HEK293 (cell line): Measurements from ENCODE around the gene PLCG1.

ENCODE experiments used
- CTCF ChIA-PET: fragments of 350-600 bp; formaldehyde crosslinking; extraction: SDS; loops from one replicate; lab custom pipeline; 2021; ENCODE audit warnings: antibody characterized with exemption; lab: Yijun Ruan, JAX
- POLR2A ChIA-PET: fragments of 300-600 bp; formaldehyde crosslinking; extraction: SDS; loops from one replicate; lab custom pipeline; 2020; ENCODE audit warnings: antibody characterized with exemption, inconsistent platforms; lab: Yijun Ruan, JAX
- H3K27ac ChIP-seq: fragments of 200-500 bp; sonication (Bioruptor generic); 2 replicates; pipeline ENCODE4 v1.5.1; 2014; ENCODE audit warnings: low read depth, low read length, control low read depth, inconsistent platforms; ENCODE audit errors: extremely low read depth
- H3K36me3 ChIP-seq, 2 experiments: fragments of 200-500 bp in 1 of 2; sonication (Bioruptor generic) in 1 of 2; 1 replicate in 1 of 2; 2 replicates in 1 of 2; pipeline ENCODE4 v1.5.1; 2014 to 2017; ENCODE audit warnings: inconsistent platforms in 2 of 2, low read length in 2 of 2; ENCODE audit not compliant: control insufficient read depth in 2 of 2, insufficient read depth in 1 of 2
- H3K4me1 ChIP-seq: fragments of 200-500 bp; sonication (Bioruptor generic); 2 replicates; pipeline ENCODE4 v1.5.1; 2014; ENCODE audit warnings: mild to moderate bottlenecking, low read length, inconsistent platforms; ENCODE audit not compliant: control insufficient read depth, insufficient read depth
- H3K4me3 ChIP-seq: 2 replicates; pipeline ENCODE4 v1.5.1; 2011; ENCODE audit warnings: low read depth, mild to moderate bottlenecking, control low read depth, low read length, moderate library complexity
- H3K9me3 ChIP-seq: fragments of 200-500 bp; sonication (Bioruptor generic); 2 replicates; pipeline ENCODE4 v1.5.1; 2014; ENCODE audit warnings: low read depth, low read length, inconsistent platforms; ENCODE audit not compliant: control insufficient read depth, insufficient read depth
- BCL11B ChIP-seq: fragments of 450-650 bp; formaldehyde crosslinking; IDR thresholded peaks from 2 replicates; pipeline ENCODE4 v1.5.1; 2016; ENCODE audit warnings: low read depth, missing biosample characterization, missing genetic modification characterization
- GLI2 ChIP-seq: fragments of 450-650 bp; formaldehyde crosslinking; IDR thresholded peaks from 2 replicates; pipeline ENCODE4; 2017; ENCODE audit warnings: missing biosample characterization, missing genetic modification characterization, low read depth, borderline replicate concordance
- ZNF10 ChIP-seq: fragments of 450-650 bp; formaldehyde crosslinking; IDR thresholded peaks from 2 replicates; pipeline ENCODE4 v1.5.1; 2017; ENCODE audit warnings: missing biosample characterization, missing genetic modification characterization
- ZNF175 ChIP-seq: fragments of 450-650 bp; formaldehyde crosslinking; IDR thresholded peaks from 2 replicates; pipeline ENCODE4 v1.5.1; 2016; ENCODE audit warnings: missing biosample characterization, missing genetic modification characterization
- ZNF341 ChIP-seq: fragments of 450-650 bp; formaldehyde crosslinking; IDR thresholded peaks from 2 replicates; pipeline ENCODE4; 2016; ENCODE audit warnings: low read depth, missing biosample characterization, missing genetic modification characterization
- ZNF354C ChIP-seq: fragments of 450-650 bp; formaldehyde crosslinking; IDR thresholded peaks from 2 replicates; pipeline ENCODE4 v1.5.1; 2016; ENCODE audit warnings: missing biosample characterization, missing genetic modification characterization, low read depth, borderline replicate concordance
- ZNF510 ChIP-seq: fragments of 450-650 bp; formaldehyde crosslinking; IDR thresholded peaks from 2 replicates; pipeline ENCODE4 v1.5.1; 2018; ENCODE audit warnings: mild to moderate bottlenecking, missing genetic modification characterization, missing biosample characterization; ENCODE audit not compliant: insufficient replicate concordance
- ZNF529 ChIP-seq: fragments of 450-650 bp; formaldehyde crosslinking; IDR thresholded peaks from 2 replicates; pipeline ENCODE4 v1.5.1; 2017; ENCODE audit warnings: missing genetic modification characterization, missing biosample characterization; ENCODE audit not compliant: insufficient replicate concordance
- ZNF747 ChIP-seq: fragments of 450-650 bp; formaldehyde crosslinking; IDR thresholded peaks from 2 replicates; pipeline ENCODE4 v1.5.1; 2016; ENCODE audit warnings: missing biosample characterization, missing genetic modification characterization
- ZSCAN16 ChIP-seq: fragments of 450-650 bp; formaldehyde crosslinking; IDR thresholded peaks from 2 replicates; pipeline ENCODE4 v1.5.1; 2016; ENCODE audit warnings: missing biosample characterization, missing genetic modification characterization
- TF ChIP-seq, protein P1 (sequence below): fragments of 450-650 bp; formaldehyde crosslinking; IDR thresholded peaks from 2 replicates; pipeline ENCODE4 v1.5.1; 2016; ENCODE audit warnings: missing biosample characterization, missing genetic modification characterization
- TF ChIP-seq, protein P2 (sequence below): fragments of 450-650 bp; formaldehyde crosslinking; IDR thresholded peaks from 2 replicates; pipeline ENCODE4 v1.5.1; 2016; ENCODE audit warnings: missing biosample characterization, missing genetic modification characterization

Gene PLCG1

DNA sequence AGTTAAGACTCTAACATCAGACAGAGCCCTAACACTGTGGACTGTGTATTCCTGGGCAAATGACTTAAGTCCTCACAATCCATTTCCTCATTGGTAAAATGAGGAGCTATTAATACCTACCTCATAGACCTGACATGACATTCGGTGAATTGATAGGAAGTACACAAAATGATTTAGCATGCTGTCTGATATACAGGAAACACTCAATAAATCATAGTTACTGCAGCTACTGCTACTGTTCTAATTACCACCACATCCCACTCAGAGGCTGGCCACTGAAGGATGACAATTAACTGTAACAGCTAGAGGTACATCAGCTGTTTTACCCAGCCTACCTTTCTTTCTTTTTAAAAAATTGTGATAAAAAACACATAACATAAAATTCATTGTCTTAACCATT, 87.7 kb downstream of the PLCG1 start (continued):
- TF ChIP-seq, protein P1, sequence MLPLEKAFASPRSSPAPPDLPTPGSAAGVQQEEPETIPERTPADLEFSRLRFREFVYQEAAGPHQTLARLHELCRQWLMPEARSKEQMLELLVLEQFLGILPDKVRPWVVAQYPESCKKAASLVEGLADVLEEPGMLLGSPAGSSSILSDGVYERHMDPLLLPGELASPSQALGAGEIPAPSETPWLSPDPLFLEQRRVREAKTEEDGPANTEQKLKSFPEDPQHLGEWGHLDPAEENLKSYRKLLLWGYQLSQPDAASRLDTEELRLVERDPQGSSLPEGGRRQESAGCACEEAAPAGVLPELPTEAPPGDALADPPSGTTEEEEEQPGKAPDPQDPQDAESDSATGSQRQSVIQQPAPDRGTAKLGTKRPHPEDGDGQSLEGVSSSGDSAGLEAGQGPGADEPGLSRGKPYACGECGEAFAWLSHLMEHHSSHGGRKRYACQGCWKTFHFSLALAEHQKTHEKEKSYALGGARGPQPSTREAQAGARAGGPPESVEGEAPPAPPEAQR (tag by site-specific recombination): no peak
- TF ChIP-seq ZSCAN16 (tag by site-specific recombination) (no peak), ZNF510 (tag by site-specific recombination) (no peak), ZNF175 (no peak), ZNF10 (tag by site-specific recombination) (no peak), ZNF341 (tag by site-specific recombination) (no peak)
- TF ChIP-seq, protein P2, sequence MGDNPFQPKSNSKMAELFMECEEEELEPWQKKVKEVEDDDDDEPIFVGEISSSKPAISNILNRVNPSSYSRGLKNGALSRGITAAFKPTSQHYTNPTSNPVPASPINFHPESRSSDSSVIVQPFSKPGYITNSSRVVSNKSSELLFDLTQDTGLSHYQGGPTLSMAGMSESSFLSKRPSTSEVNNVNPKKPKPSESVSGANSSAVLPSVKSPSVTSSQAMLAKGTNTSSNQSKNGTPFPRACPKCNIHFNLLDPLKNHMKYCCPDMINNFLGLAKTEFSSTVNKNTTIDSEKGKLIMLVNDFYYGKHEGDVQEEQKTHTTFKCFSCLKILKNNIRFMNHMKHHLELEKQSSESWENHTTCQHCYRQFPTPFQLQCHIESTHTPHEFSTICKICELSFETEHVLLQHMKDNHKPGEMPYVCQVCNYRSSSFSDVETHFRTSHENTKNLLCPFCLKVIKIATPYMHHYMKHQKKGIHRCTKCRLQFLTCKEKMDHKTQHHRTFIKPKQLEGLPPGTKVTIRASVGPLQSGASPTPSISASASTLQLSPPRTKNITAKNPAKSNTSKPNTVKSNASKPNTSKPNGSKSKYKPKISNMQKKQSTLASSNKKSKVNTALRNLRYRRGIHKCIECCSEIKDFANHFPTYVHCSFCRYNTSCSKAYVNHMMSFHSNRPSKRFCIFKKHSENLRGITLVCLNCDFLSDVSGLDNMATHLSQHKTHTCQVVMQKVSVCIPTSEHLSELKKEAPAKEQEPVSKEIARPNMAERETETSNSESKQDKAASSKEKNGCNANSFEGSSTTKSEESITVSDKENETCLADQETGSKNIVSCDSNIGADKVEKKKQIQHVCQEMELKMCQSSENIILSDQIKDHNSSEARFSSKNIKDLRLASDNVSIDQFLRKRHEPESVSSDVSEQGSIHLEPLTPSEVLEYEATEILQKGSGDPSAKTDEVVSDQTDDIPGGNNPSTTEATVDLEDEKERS: no peak

- POLR2A ChIA-PET: no interaction called here
- CTCF ChIA-PET: no interaction called here
- Histone ChIP-seq H3K4me3 (no peak overlapping the region), H3K36me3 (no peaks in the 10 kb centered on the region), H3K4me1 (no peaks in the 10 kb centered on the region), H3K27ac (no peak overlapping the region), H3K9me3 (no peaks in the 10 kb centered on the region)
- TF ChIP-seq ZNF354C (tag by site-specific recombination) (no peak), BCL11B (tag by site-specific recombination) (no peak), GLI2 (tag by site-specific recombination) (no peak), ZNF747 (tag by site-specific recombination) (no peak), ZNF529 (tag by site-specific recombination) (no peak)
These were observed 89.1 kb downstream of the PLCG1 start for GRCh38 chr20:41226426-41226825.
